HG03460 (cell line): ENCODE data around the gene COMP.

Experiments used
- ATAC-seq: cut with Tn5 transposase; IDR thresholded peaks from one replicate; pipeline ENCODE4 v1.9.1; 2021; ENCODE audit not compliant: unreplicated experiment

The COMP gene

DNA sequence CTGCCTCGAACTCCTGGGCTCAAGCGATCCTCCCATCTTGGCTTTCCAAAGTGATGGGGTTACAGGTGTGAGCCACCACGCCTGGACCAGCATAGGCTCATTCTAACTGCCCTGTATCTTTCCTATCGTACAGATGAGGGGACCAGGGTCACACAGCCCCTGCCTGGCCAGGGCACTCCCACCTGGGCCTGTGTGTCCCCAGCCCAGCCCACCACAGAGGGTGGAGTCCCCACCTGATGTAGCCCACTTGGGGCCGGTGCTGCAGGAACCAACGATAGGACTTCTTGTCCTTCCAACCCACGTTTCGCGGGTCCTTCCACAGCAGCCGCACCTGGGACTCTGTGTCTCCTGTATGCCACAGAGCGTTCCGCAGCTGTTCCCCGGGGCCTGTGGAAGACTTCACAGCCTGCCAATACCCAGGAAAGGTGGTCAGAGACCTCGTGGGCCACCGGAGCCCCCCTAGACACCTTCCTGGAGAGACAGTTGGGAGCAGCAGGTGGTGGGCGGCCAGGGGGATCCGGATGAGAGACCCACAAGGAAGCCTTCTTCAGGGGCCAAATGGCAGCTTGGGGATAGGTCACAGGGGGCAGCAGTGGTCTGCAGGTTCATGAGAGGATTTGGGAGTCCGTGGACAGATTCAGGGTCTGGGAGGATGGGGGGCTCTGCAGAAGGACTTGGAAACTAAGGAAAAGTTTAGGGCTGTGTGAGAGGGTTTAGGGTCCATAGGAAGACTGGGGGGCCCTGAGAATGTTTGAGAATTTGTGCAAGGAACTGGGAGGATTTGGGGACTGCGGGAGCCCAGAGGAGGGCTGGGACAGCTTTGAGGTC is 6.9 kb downstream of the COMP start:
- no peak for ATAC-seq

DNA sequence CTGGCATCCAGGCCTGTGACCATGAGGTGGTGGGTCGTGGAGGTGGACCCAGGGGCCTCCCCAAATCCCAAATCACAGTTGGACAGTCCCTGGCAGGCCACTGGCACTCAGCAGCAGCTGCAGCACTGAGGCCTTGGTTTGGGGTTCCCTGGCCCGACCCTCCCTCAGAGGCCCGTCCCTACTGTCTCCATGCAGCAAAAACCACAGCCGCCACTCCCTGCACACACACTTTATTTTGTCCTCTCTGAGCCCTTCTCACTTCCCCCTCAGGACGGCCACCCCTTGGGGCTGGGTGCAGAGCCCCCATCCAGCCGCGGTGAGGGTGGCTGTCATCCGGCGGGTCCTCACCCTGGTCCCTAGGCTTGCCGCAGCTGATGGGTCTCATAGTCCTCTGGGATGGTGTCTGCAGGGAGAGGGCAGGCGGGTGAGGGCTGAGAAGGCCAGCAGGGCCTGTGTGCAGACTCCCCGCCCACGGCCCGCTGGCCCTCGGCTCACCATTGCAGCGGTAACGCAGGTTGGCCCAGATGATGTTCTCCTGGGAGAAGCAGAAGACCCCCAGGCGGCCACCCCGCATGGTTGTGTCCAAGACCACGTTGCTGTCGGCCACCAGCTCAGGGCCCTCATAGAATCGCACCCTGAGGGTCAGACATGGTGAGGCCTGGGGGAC is 8.4 kb downstream of the COMP start:
- no peak for ATAC-seq

DNA sequence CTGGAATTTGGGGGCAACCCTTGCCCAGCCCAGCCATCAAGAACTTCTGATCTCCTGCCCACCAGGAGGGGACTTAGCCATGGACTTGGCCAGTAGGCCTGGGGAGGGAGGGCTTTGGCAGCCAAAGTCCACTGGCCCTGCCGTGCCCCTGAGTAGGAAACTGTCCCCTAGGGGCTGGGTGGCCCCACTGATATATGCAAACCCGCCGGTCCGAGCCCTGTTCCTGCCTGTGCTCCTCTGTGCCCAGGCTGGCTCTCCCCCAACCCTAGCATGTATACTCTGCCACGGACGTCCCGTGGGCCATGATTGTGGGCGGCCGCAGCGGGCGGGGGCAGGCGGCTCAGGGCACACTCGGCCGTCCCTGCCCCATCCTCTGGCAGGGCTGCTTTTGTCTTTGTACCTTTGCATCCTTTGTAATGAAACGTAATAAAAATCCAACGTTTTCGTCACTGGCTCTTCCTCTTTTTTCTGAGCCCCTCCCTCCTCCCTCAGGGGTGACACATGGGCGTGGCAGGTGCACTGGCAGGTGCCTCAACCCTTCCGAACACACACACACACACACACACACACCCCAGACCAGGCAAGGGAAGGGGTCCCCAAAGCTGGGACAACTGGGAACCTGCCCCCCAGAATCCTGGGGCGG is 9.1 kb downstream of the COMP start:
- no peak for ATAC-seq

DNA sequence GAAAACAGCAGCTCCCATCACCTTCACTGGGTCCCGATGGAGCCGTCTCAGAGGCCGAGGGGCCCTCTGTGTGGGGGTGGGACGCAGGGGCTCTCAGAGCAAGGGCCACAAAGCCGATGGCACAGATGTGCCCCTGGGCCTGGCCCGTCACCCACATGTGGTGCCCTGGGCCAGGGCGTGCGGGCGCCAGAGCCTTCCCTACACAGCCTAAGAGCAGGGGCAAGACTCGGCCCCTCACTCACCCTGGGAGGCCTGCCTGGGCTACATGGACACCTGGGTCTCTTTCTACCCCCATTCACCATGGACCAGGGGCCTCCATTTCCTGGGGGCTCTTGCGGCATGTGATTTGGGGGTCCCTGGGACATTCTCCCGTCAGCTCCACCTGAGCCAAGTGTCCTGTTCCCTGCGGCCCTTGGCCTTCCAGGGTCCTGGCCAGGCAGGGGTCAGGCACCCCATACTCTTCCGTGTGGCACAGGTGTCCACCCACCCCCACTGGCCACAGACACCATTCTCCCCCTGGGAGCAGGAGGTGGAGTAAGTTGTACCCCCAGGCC is 10.0 kb downstream of the COMP start:
- no peak for ATAC-seq

DNA sequence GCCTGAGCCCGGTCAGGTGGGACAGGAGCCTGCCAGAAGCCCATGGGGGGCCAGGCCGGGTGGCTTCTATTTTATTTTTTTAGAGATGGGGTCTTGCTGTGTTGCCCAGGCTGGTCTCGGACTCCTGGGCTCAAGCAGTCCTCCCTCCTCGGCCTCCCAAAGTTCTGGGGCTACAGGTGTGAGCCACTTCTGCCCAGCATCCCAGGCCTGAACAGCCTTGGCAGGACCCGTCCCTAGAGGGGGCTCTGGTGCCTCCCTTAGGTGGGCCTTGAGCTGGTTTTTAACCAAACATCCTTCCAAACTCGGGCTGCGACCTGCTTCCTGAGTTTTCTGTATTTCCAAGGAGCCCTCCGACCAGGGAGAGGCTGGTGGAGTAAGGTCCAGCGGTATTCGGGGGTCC is 10.5 kb downstream of the COMP start:
- no peak for ATAC-seq

DNA sequence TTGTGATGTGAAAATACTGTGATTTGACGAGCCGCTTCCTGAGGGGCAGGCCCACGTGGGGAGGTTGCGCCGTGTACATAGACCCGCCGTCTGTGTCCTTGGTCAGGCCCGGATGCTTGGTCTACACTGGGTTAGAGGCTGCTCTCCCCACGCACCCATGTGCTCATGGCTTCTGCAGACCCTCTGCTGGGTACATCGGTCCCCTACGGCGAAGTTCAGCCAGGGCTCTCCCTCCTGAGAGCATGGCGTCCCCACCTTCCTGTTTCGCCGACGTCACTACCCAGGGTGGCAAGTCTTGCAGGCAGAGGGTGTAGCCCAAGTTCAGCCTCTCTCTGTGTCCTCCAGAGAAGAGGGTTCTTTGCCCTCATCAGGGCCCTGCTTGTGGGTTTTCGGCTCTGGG is 11.0 kb downstream of the COMP start:
- ATAC-seq, result no peak

DNA sequence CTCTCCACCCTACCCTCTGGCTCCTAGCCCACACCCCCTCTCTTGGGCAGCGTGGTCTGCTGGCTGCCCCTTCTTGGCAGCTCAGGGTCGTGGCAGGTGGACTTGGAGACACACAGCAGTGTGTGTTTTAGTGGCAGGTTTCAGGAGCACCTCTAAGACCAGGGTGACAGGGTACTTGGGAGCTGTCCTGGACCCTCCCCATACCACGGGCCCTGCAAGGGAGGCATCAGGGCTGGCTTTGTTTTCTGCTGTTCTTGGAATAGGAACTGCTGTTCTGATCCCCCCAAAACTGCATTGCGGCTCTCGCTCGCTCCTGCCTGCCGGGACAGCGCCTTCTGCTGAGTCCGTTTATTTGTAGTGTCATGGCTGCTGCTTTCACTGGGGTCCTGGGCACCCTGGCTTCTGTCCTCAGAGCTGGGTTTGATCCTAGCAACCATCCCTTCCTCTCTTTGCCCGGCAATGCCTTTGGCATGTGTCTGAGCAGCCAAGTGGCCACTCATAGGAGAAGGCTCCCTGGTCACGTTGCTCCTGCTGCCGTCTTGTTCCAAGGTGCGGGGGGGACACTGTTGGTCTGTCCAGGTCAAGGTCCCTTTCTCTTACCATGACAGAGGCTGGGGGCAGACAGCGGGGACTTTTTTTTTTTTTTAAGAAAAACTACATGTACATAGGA is 12.1 kb downstream of the COMP start:
- no peak for ATAC-seq

DNA sequence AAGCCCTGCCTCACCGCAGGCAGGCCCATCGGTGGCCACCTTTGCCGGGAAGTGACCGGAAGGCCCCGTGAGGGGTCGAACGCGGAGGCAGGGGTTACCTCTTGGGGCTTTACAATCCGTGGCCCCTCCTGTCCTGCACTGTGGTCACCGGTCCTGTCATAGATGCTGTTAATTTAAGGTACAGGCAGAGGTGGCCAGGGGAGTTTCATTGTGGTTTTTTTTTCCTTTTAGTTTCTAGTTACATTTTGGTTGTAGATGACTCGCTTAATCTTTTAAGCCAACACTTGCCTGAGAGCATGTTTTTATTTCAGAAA is 13.1 kb downstream of the COMP start:
- no peak for ATAC-seq

DNA sequence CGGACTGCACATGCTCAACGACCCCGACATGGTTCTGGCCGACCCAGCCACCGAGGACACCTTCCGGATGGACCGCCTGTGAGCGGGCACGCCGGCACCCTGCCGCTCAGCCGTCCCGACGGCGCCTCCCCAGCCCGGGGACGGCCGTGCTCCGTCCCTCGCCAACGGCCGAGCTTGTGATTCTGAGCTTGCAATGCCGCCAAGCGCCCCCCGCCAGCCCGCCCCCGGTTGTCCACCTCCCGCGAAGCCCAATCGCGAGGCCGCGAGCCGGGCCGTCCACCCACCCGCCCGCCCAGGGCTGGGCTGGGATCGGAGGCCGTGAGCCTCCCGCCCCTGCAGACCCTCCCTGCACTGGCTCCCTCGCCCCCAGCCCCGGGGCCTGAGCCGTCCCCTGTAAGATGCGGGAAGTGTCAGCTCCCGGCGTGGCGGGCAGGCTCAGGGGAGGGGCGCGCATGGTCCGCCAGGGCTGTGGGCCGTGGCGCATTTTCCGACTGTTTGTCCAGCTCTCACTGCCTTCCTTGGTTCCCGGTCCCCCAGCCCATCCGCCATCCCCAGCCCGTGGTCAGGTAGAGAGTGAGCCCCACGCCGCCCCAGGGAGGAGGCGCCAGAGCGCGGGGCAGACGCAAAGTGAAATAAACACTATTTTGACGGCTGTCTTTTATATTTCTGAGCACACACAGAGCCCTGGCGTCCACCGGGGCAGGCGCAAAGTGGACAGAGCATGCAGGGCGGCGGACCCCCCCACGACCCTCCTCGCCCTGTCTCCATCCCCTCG is 13.6 kb downstream of the COMP start:
- no peak for ATAC-seq

DNA sequence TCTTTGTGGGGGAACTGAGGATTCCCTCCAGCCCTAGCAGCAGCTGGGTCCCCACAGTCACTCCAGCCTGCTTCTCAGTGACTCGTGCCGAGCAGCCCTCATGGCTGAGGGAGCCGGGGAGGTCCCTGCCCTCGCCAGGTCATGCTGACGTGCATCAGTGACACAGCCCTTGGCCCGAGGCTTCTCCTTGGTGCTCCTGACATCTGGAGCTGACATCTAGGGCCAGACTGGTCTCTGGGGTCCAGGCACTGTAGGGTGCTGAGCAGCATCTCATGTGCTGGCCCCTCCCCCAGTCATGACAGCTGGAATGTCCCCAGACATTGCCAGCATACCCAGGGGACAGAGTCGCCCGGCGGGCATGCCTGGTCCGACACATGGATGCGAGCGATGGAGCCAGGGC is 14.4 kb downstream of the COMP start:
- ATAC-seq, result no peak

DNA sequence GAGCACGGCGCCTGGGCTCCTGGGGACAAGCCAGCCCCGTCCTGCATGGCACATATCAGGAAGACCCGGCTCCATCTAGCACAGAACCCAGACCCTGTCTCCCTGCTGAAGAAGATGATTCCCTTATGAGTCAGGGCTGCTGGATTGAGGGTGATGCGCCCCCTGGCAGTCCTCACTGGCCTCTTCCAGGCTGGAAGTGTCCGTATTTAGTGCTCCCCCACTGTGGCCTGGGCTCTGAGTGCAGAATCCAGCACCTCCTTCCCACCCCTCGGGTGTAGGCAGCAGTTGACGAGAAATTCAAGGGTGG is 14.9 kb downstream of the COMP start:
- no peak for ATAC-seq

DNA sequence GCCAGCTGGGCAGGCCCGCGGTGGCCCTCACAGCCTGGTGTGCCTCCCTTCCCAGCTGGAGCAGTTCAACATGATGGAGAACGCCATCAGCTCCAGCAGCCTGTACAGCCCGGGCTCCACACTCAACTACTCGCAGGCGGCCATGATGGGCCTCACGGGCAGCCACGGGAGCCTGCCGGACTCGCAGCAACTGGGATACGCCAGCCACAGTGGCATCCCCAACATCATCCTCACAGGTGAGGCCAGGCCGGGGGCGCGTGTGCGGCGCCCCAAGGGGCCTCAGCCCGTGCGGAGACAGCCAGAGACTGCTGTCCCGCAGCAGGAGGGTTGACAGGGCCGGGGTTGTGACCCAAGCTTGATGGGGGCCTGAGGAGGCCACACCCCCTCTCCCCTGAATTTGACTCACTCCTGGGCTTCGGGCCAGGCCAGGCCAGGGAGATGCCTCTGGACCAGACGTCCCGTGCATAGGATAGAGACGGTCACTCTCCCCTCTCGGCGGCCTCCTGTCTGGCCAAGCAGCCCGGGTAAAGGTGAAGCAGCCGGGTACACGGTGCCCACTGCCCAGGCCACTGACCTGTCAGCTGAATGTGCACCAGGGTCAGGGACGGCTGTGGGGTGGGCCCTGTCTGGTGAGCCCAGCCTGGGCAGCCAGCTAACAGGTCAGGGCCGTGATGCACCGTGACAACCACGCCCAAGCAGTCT is 15.4 kb downstream of the COMP start:
- no peak for ATAC-seq

DNA sequence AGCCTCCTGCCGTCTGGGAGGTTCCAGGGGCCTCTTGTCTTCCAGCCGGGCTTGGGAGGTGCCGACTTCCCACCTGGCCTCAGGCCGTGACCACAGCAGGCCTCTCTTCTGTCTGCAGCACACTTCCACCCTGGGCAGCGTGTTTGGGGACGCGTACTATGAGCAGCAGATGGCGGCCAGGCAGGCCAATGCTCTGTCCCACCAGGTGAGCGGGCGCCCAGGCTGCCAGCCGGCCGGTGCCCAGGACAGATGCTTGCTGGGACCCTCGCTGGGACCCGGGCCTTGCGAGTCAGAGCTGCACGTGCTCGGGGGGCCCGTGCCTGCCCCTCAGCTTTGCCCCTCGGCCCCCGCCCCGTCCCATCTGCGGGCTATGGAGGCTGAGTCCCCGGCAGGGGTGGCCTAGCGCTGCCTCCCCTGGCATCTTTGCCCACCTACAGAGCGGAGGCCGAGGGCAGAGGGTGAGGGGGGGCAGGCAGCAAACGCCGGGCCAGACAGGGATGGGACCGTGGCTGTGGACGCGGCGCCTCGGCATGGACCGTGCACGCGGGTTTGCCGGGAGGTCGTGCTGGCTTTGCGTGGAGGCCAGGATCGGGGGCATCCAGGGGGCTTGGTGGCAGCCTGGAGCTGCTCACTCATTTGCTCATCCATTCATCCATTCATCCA is 16.2 kb downstream of the COMP start:
- ATAC-seq, result no peak

DNA sequence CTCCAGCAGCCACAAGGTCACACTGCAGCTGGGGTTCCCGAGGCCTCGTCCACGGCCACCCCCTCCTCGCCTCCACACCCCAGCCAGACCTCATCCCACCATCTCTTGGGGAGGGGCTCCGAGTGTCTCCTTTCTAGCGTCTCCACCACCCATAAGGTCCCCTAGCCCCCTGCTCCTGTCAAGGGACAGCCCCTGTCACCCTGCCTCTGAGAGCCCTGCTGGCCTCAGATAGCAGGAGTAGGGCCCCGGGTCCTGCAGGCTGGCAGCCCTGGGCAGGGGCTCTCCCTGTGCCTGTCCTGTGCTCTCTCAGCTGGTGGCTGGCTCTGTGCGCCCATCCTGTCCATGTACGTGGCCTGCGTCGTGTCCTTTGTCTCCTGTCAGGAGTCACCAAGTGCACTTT is 17.0 kb downstream of the COMP start:
- no peak for ATAC-seq

DNA sequence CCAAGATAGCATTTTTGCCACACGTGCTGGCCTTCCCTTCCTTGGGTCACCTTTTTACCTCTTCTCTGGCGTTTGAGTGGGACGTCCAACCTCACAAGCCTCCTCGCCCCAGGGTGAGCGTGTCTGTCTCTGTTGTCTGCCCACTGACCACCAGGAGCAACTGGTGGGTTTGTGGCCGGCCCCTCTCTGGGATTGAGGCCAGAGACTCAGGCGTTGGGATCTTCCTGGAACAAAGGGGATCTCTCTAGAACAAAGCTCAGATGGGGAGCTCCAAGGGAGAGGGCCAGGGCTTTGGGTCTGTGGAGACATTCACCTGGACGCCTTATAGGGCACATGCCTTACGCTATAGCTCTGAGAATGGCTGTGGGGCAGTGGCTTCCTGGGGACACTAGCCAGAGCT is 17.4 kb downstream of the COMP start:
- no peak for ATAC-seq

DNA sequence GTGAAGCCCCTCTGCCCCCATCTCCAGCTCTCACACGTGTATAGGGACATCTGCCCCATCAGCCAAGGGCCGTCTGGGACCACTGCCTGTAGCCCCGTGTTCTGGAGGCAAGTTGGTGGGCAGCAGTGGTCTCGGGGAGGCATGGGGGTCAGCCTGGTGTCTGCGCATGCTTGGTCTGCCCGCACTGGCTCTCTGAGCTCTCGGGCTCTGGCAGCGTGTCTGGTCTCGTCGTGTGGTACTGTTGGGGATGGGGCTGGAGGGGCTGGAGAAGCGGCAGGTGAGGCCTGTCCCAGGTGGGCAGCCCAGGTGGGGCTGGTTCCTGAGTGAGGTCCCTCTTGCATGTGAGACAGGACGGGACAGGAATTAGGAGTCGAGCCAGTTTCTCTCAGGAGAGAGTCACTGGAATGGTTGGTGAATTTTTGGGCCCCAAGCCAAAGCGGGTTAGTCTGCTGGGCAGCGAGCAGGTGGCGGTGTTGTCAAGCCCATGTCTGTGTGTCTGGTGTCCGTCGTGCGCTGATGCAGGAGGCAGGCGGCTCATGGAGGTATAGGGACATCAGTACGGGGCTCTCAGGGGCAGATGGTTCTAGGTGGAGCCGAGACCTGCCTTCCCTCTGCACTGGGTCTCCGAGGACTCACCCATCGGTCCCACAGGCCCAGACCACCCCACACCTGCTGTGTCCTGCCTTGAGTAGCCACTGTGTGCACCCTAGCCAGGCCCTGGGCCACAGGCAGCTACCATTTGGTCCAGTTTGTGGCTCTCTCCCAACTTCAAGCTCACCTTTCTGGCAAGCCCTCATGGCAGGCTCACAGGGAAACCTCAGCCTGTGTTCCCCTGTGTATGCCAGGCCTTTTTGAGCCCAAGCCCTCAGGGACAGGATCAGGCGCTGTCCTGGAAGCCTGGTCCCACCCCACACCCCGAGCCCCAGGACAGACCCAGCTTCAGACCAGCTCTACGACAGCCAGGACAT is 18.2 kb downstream of the COMP start:
- ATAC-seq, result no peak

DNA sequence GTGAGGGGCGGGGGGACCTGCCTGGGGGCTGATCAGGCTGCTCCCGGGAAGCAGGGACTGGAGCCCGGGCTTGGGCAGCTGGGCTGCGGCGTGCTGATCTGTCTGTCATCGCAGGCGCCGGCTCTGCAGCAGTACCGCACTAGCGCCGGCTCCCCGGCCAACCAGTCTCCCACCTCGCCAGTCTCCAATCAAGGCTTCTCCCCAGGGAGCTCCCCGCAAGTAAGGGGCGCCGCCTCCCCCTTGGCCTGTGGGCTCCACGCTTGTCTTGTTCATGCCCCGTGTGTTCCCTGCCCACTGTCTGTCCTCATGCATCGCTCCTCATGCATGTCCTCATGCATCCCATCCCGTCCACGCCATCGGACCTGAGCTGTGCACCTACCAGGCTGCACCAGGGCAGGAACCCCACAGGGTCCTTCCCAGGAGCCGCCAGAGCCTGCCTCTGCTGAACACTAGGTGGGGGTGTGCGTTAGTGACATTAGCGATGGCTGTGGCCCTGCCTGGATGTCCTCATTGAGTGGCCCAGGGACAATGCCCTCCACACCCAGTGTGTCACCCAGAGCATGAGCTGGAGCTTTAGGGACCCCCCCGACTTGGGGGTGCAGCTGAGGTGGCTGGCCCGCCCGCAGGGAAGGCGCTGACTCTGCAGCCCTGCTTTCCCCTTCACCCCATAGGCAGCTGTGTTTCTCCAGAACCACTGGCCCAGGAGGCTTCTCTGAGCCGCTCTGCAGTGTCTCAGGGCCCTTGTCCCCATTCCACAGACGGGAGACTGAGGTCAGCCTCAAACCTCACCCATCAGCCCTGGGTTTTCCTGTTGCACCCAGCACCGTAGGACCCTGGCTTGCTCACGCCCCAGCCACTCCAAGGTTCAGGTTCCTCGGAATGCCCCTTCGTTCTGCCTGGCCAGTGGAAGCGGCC is 19.5 kb downstream of the COMP start:
- no peak for ATAC-seq
